Keratinocyte (primary cell): ENCODE results near the gene CCDC60. TPM values are rescaled to one million over a fixed set of nuclear protein-coding genes. Genes with fewer than 3 reads are reported as not detected.

Source experiments
- DNase-seq: peaks from one replicate; pipeline ENCODE4 v3.0.0-alpha.2; 2011; ENCODE audit warnings: low read depth, missing footprints, low spot score
- FAIRE-seq: peaks from 2 replicates; lab custom pipeline; 2011; peaks lifted over from hg19 to GRCh38; lab: Jason Lieb, UNC
- H2AFZ ChIP-seq: 2 replicates; pipeline ENCODE4 v1.6.0; 2012; ENCODE audit warnings: low read length, control low read depth, inconsistent platforms; ENCODE audit not compliant: control insufficient read depth
- H3K27ac ChIP-seq: 2 replicates; pipeline ENCODE4 v1.5.1; 2011; ENCODE audit warnings: low read length; ENCODE audit not compliant: control insufficient read depth, insufficient read depth
- H3K27me3 ChIP-seq: 3 replicates; pipeline ENCODE4 v1.6.0; 2011; ENCODE audit warnings: low read length; ENCODE audit not compliant: control insufficient read depth, insufficient read depth; ENCODE audit errors: extremely low read depth
- H3K36me3 ChIP-seq, 2 experiments: 2 replicates in 1 of 2; 3 replicates in 1 of 2; pipeline ENCODE4 v1.5.1; 2011; ENCODE audit warnings: low read length in 2 of 2, mild to moderate bottlenecking in 1 of 2; ENCODE audit not compliant: control insufficient read depth in 2 of 2, insufficient read depth in 2 of 2; ENCODE audit errors: extremely low read depth in 1 of 2
- H3K4me1 ChIP-seq: 3 replicates; pipeline ENCODE4 v1.5.1; 2011; ENCODE audit warnings: low read length; ENCODE audit not compliant: control insufficient read depth, insufficient read depth; ENCODE audit errors: extremely low read depth
- H3K4me2 ChIP-seq: 3 replicates; pipeline ENCODE4 v1.6.0; 2011; ENCODE audit warnings: low read depth, low read length; ENCODE audit not compliant: control insufficient read depth, insufficient read depth; ENCODE audit errors: extremely low read depth
- H3K4me3 ChIP-seq, 3 experiments: fragments of 200-600 bp in 1 of 3; sonication (generic) in 1 of 3; 2 replicates in 2 of 3; 3 replicates in 1 of 3; pipeline ENCODE4 v1.5.1; 2011 to 2016; ENCODE audit warnings: low read length in 3 of 3, mild to moderate bottlenecking in 3 of 3, control low read depth in 2 of 3, inconsistent platforms in 1 of 3, low read depth in 1 of 3, mixed read lengths in 1 of 3, mixed run types in 1 of 3, moderate library complexity in 1 of 3; ENCODE audit not compliant: control insufficient read depth in 2 of 3, insufficient read depth in 2 of 3; ENCODE audit errors: extremely low read depth in 1 of 3
- H3K79me2 ChIP-seq: 2 replicates; pipeline ENCODE4 v1.6.0; 2012; ENCODE audit warnings: low read length; ENCODE audit not compliant: control insufficient read depth, insufficient read depth
- H3K9ac ChIP-seq: 3 replicates; pipeline ENCODE4 v1.6.0; 2011; ENCODE audit warnings: low read length; ENCODE audit not compliant: control insufficient read depth, insufficient read depth; ENCODE audit errors: extremely low read depth
- H3K9me1 ChIP-seq: 3 replicates; pipeline ENCODE4 v1.6.0; 2011; ENCODE audit warnings: low read length; ENCODE audit not compliant: control insufficient read depth, insufficient read depth; ENCODE audit errors: extremely low read depth
- H3K9me3 ChIP-seq: 2 replicates; pipeline ENCODE4 v1.5.1; 2012; ENCODE audit warnings: low read depth, low read length; ENCODE audit not compliant: control insufficient read depth
- H4K20me1 ChIP-seq: 3 replicates; pipeline ENCODE4 v1.6.0; 2011; ENCODE audit warnings: low read length; ENCODE audit not compliant: control insufficient read depth, insufficient read depth; ENCODE audit errors: extremely low read depth
- EZH2 ChIP-seq: IDR thresholded peaks from one replicate; pipeline ENCODE4 v1.6.1; 2012; ENCODE audit warnings: inconsistent platforms, mild to moderate bottlenecking, low read length, moderate library complexity
- dilution Hi-C: fragments of 300-500 bp; cut with MboI; formaldehyde crosslinking; loops from one replicate; pipeline ENCODE4 v1.7.0; 2020; ENCODE audit warnings: low sequenced_read_pairs; ENCODE audit not compliant: extremely low pct_ligation_motif_present
- polyA plus RNA-seq, 5 experiments: library from polyadenylated mRNA; depleted of rRNA in 3 of 5; stranded (reverse) in 3 of 5; stranded (forward) in 1 of 5; unstranded in 1 of 5; fragments of >200 nt; gene quantifications; 1 replicate in 1 of 5; 2 replicates in 3 of 5; 3 replicates in 1 of 5; pipeline versions ENCODE4 v1.2.1 to v1.2.3, GENCODE V29; 2011 to 2012; ENCODE audit warnings: missing spikeins in 2 of 5, low read depth in 1 of 5, low replicate concordance in 1 of 5
- TF ChIP-seq, protein P1 (sequence below), 3 experiments: IDR thresholded peaks in 1 of 3; conservative IDR thresholded peaks in 1 of 3; optimal IDR thresholded peaks in 1 of 3; 2 replicates in 2 of 3; 3 replicates in 1 of 3; pipeline versions ENCODE3 to v1.5.1; 2011; ENCODE audit warnings: low read length in 3 of 3, mild to moderate bottlenecking in 3 of 3, moderate library complexity in 2 of 3, control low read depth in 1 of 3, inconsistent platforms in 1 of 3; ENCODE audit not compliant: insufficient read depth in 2 of 3; ENCODE audit errors: extremely low read depth in 1 of 3

CCDC60 gene
- polyA plus RNA-seq, 1 donor (not counting 4 experiments of a cell fraction or from before 2014, with no cell fraction given), result 0.09 TPM

DNA sequence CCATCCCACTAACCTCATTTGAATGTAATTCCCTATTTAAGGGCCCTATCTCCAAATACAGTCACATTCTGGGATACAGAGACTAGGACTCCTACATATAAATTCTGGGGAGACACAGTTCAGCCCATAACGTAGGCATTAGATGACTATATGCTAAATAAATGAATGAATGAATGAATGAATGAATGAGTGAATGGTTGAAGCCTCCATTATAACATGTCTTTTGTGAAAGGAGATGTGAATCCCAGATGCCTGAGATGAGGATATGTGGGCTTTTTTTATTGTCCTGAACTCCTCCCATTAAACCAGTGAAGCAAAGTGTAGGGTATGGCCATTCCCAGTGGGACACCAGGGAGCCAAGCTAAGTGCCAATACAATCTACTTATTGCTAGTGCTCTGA, 238.6 kb downstream of the CCDC60 start:
- Histone ChIP-seq H3K4me1 (no peaks in the 10 kb centered on the region), H3K36me3 (no peaks in the 10 kb centered on the region), H3K9me1 (no peaks in the 10 kb centered on the region), H3K27ac (no peak overlapping the region), H3K4me3 (no peak overlapping the region), H3K9me3 (no peaks in the 10 kb centered on the region), H3K4me2 (no peak overlapping the region), H3K79me2 (no peaks in the 10 kb centered on the region), H3K9ac (no peak overlapping the region), H2AFZ (no peak overlapping the region), H4K20me1 (no peaks in the 10 kb centered on the region), H3K27me3 (no peaks in the 10 kb centered on the region)
- dilution Hi-C loops, result no loop called here
- FAIRE-seq (no peak), DNase-seq (no peak)
- TF ChIP-seq EZH2, result no peak
- TF ChIP-seq, protein P1, sequence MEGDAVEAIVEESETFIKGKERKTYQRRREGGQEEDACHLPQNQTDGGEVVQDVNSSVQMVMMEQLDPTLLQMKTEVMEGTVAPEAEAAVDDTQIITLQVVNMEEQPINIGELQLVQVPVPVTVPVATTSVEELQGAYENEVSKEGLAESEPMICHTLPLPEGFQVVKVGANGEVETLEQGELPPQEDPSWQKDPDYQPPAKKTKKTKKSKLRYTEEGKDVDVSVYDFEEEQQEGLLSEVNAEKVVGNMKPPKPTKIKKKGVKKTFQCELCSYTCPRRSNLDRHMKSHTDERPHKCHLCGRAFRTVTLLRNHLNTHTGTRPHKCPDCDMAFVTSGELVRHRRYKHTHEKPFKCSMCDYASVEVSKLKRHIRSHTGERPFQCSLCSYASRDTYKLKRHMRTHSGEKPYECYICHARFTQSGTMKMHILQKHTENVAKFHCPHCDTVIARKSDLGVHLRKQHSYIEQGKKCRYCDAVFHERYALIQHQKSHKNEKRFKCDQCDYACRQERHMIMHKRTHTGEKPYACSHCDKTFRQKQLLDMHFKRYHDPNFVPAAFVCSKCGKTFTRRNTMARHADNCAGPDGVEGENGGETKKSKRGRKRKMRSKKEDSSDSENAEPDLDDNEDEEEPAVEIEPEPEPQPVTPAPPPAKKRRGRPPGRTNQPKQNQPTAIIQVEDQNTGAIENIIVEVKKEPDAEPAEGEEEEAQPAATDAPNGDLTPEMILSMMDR (optimal IDR thresholded peaks at IDR 0.05 in 1 of 3, IDR thresholded peaks at IDR 0.05 in 1 of 3, conservative IDR thresholded peaks at IDR 0.05 in 1 of 3; ENCODE audit: extremely low read depth in 1 of 3, insufficient read depth in 2 of 3, low read length in 3 of 3), result no peak

DNA sequence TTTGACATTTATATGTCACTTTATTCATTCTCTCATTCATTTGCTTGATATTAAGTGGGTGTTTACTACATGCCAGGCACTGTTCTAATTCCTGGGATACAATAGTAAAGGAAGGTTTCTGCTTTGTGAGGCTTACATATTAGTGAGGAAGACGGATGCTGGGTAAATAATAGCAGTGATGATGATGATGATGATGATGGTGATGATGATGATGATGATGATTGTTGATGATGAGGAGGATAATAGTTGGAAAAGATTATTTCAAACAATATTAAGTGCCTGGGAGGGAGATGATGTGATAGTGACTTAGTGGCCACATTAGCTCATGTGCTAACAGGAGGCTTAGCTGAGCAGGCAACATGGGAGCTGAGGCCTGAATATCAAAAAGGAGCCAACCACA, 239.7 kb downstream of the CCDC60 start:
- FAIRE-seq (no peak), DNase-seq (no peak)
- no peaks in the 10 kb centered on the region for H4K20me1 ChIP-seq
- no peaks in the 10 kb centered on the region for H3K9me1 ChIP-seq
- no peak overlapping the region for H3K4me3 ChIP-seq
- H3K36me3 ChIP-seq, result no peaks in the 10 kb centered on the region
- no peak overlapping the region for H3K4me2 ChIP-seq
- no peak overlapping the region for H3K27ac ChIP-seq
- dilution Hi-C loops, result no loop called here
- no peak overlapping the region for H3K9ac ChIP-seq
- TF ChIP-seq, protein P1 (optimal IDR thresholded peaks at IDR 0.05 in 1 of 3, IDR thresholded peaks at IDR 0.05 in 1 of 3, conservative IDR thresholded peaks at IDR 0.05 in 1 of 3; ENCODE audit: extremely low read depth in 1 of 3, insufficient read depth in 2 of 3, low read length in 3 of 3), result no peak
- no peak for TF ChIP-seq EZH2
- H3K4me1 ChIP-seq, result no peaks in the 10 kb centered on the region
- H3K9me3 ChIP-seq, result no peaks in the 10 kb centered on the region
- H2AFZ ChIP-seq, result no peak overlapping the region
- H3K79me2 ChIP-seq, result no peaks in the 10 kb centered on the region
- H3K27me3 ChIP-seq, result no peaks in the 10 kb centered on the region
